Measurements from ENCODE around the gene NTM.

GRCh38 chr11:131895865-131896264, 525.5 kb downstream of the NTM start:
- TF ChIP-seq, protein P1, sequence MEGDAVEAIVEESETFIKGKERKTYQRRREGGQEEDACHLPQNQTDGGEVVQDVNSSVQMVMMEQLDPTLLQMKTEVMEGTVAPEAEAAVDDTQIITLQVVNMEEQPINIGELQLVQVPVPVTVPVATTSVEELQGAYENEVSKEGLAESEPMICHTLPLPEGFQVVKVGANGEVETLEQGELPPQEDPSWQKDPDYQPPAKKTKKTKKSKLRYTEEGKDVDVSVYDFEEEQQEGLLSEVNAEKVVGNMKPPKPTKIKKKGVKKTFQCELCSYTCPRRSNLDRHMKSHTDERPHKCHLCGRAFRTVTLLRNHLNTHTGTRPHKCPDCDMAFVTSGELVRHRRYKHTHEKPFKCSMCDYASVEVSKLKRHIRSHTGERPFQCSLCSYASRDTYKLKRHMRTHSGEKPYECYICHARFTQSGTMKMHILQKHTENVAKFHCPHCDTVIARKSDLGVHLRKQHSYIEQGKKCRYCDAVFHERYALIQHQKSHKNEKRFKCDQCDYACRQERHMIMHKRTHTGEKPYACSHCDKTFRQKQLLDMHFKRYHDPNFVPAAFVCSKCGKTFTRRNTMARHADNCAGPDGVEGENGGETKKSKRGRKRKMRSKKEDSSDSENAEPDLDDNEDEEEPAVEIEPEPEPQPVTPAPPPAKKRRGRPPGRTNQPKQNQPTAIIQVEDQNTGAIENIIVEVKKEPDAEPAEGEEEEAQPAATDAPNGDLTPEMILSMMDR (conservative IDR thresholded peaks at IDR 0.05 in 1 of 2, IDR thresholded peaks at IDR 0.05 in 1 of 2; ENCODE audit: low read depth in 1 of 2, low read length in 2 of 2): peak in 1 of 2 donors; percentile 15
- no peak for TF ChIP-seq EZH2 (IDR thresholded peaks at IDR 0.05; ENCODE audit: low read length, missing control alignments)
